ENCODE results near the gene MSI1. TPM values are rescaled to one million over a fixed set of nuclear protein-coding genes. Genes with fewer than 3 reads are reported as not detected.

The MSI1 gene
- total and polyA plus RNA-seq, 2 experiments from 2014 or later = 12.8 to 16.9 TPM

- TF ChIP-seq REST (IDR thresholded peaks at IDR 0.05; ENCODE audit: unreplicated experiment) = no peak
- no peak for TF ChIP-seq CREB1 (CRISPR knock-in tag; IDR thresholded peaks at IDR 0.05; ENCODE audit: low read depth)
- TF ChIP-seq JUNB (IDR thresholded peaks at IDR 0.05; ENCODE audit: unreplicated experiment) = no peak
These were observed 8.6 kb upstream of the MSI1 start (continued) for GRCh38 chr12:120377611-120378010.

GRCh38 chr12:120376934-120377572 lies 8.1 kb upstream of the MSI1 start:
- Histone ChIP-seq H3F3A (replicated peaks; ENCODE audit: low read depth) (0 out of 2 replicates have a peak, but pooled peaks cover under 1% of the 10 kb centered on the region), H3K9me2 (ENCODE audit: insufficient read depth) (no peaks in the 10 kb centered on the region), H3K4me1 (ENCODE audit: insufficient read depth) (peaks cover 21% of the 10 kb centered on the region), H2AFZ (no peak overlapping the region), H3K36me3 (ENCODE audit: insufficient read depth) (no peaks in the 10 kb centered on the region), H4K20me1 (replicated peaks; ENCODE audit: insufficient read depth) (no peaks in the 10 kb centered on the region), H3K79me2 (replicated peaks; ENCODE audit: insufficient read depth) (no peaks in the 10 kb centered on the region), H3K4me3 (no peak overlapping the region), H3K27me3 (ENCODE audit: insufficient read depth) (peaks cover 11% of the 10 kb centered on the region), H3K4me2 (peak overlapping the region; percentile 46; the same call in 1 of the 2 replicates), H3K27ac (ENCODE audit: low read depth) (no peak overlapping the region)
- Mint-ChIP-seq H3K4me1 (peaks cover 25% of the 10 kb centered on the region), H3K27me3 (ENCODE audit: insufficient read depth, low read depth, poor library complexity) (peaks cover 11% of the 10 kb centered on the region), H3K36me3 (ENCODE audit: low read depth) (no peaks in the 10 kb centered on the region), H3K9me3 (no peaks in the 10 kb centered on the region), H3K27ac (no peak overlapping the region), H3K4me3 (no peak overlapping the region)
- TF ChIP-seq ZNF114 (CRISPR knock-in tag; IDR thresholded peaks at IDR 0.05) (no peak), EZH2phosphoT487 (IDR thresholded peaks at IDR 0.05; ENCODE audit: unreplicated experiment) (no peak)
- DNase-seq (ENCODE audit: low spot score) (no peak), ATAC-seq (peak; percentile 34)

GRCh38 chr12:120376416-120376815 lies 7.5 kb upstream of the MSI1 start:
- Mint-ChIP-seq H3K27ac (no peak overlapping the region), H3K4me3 (no peak overlapping the region), H3K9me3 (no peaks in the 10 kb centered on the region), H3K36me3 (ENCODE audit: low read depth) (no peaks in the 10 kb centered on the region), H3K27me3 (ENCODE audit: insufficient read depth, low read depth, poor library complexity) (peaks cover 9% of the 10 kb centered on the region), H3K4me1 (peaks cover 31% of the 10 kb centered on the region)
- Histone ChIP-seq H3K4me1 (ENCODE audit: insufficient read depth) (peaks cover 28% of the 10 kb centered on the region), H2AFZ (no peak overlapping the region), H3K36me3 (ENCODE audit: insufficient read depth) (no peaks in the 10 kb centered on the region), H3K27me3 (ENCODE audit: insufficient read depth) (peaks cover 17% of the 10 kb centered on the region), H3K27ac (ENCODE audit: low read depth) (no peak overlapping the region), H3K4me2 (peak overlapping the region; percentile 40), H3K9me2 (ENCODE audit: insufficient read depth) (no peaks in the 10 kb centered on the region), H4K20me1 (replicated peaks; ENCODE audit: insufficient read depth) (no peaks in the 10 kb centered on the region), H3K4me3 (no peak overlapping the region), H3K79me2 (replicated peaks; ENCODE audit: insufficient read depth) (no peaks in the 10 kb centered on the region), H3F3A (replicated peaks; ENCODE audit: low read depth) (peaks cover 7% of the 10 kb centered on the region; the same call in 1 of the 2 replicates)
- TF ChIP-seq CREB1 (CRISPR knock-in tag; IDR thresholded peaks at IDR 0.05; ENCODE audit: low read depth) (no peak), EZH2phosphoT487 (IDR thresholded peaks at IDR 0.05; ENCODE audit: unreplicated experiment) (no peak), POLR2AphosphoS5 (IDR thresholded peaks at IDR 0.05; ENCODE audit: low read depth) (no peak), STAT1 (IDR thresholded peaks at IDR 0.05; ENCODE audit: unreplicated experiment) (no peak), ZNF331 (CRISPR knock-in tag; IDR thresholded peaks at IDR 0.05; ENCODE audit: low read depth) (no peak)
- TF ChIP-seq, protein P1, sequence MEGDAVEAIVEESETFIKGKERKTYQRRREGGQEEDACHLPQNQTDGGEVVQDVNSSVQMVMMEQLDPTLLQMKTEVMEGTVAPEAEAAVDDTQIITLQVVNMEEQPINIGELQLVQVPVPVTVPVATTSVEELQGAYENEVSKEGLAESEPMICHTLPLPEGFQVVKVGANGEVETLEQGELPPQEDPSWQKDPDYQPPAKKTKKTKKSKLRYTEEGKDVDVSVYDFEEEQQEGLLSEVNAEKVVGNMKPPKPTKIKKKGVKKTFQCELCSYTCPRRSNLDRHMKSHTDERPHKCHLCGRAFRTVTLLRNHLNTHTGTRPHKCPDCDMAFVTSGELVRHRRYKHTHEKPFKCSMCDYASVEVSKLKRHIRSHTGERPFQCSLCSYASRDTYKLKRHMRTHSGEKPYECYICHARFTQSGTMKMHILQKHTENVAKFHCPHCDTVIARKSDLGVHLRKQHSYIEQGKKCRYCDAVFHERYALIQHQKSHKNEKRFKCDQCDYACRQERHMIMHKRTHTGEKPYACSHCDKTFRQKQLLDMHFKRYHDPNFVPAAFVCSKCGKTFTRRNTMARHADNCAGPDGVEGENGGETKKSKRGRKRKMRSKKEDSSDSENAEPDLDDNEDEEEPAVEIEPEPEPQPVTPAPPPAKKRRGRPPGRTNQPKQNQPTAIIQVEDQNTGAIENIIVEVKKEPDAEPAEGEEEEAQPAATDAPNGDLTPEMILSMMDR (conservative IDR thresholded peaks at IDR 0.05; ENCODE audit: low read depth in 2 of 2) = no peak
- DNase-seq (ENCODE audit: low spot score) (no peak), ATAC-seq (peak; percentile 40)
